Measurements from ENCODE around the gene SASH1.
A peak's percentile ranks its signal among the peaks of the same experiment; 100 is the strongest.
"Not testable (repeated sequence)": the region's sequence is repeated elsewhere in the genome, so short reads cannot be mapped to it uniquely, and the experiment has no call there.

Gene SASH1

DNA sequence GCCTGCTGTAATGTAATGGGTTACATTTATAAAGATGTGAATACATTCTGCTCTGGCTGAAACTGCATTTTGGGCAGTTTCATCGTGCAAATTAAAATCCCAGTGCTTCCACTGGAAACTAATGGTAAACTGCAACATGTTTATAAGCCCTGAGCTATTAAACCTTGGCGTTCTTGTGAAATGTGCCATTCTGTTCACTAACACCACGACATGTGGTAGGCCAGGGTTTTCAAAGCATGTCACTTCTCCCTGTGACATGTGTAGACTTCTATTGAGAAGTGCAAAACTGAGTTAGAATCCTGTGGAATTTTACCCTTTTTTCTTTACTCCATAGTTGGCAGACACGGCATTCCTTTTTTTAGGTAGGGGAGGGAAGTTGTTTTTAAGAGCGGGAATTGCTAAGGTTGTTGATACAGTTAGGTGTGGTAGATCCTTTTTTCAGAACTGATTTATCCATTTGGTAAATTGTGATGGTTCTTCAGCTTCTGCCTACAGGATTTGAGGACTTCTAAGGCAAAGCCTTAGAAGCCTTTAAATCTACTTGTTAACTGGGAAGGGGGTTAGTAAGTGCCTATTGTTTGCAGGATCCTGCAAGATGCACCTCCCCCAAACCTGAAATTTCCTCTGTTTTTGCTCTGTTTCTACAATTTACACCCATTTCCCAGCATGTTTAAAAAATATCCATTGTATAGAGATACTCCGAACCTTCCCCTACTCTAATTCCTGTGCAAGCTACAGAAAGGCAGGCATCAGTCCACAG lies 4.2 kb downstream of the SASH1 start:
- Histone ChIP-seq H3K9me3 (ENCODE audit: control insufficient read depth, low read length) (no peaks in the 10 kb centered on the region), H3K4me3 (ENCODE audit: insufficient read depth, low read depth, low read length) (no peak overlapping the region), H3K27me3 (ENCODE audit: control insufficient read depth, insufficient read depth, low read length, poor library complexity, severe bottlenecking) (no peaks in the 10 kb centered on the region), H3K27ac (ENCODE audit: insufficient read depth, low read depth, low read length, poor library complexity, severe bottlenecking) (peak overlapping the region; percentile 70), H3K36me3 (ENCODE audit: control insufficient read depth, insufficient read depth, low read length) (no peaks in the 10 kb centered on the region), H3K4me1 (ENCODE audit: control insufficient read depth, insufficient read depth, low read length) (peaks cover 41% of the 10 kb centered on the region)
- WGBS, 2 experiments: 3 to 7% methylated on average over 6 of the region's 6 CpGs

DNA sequence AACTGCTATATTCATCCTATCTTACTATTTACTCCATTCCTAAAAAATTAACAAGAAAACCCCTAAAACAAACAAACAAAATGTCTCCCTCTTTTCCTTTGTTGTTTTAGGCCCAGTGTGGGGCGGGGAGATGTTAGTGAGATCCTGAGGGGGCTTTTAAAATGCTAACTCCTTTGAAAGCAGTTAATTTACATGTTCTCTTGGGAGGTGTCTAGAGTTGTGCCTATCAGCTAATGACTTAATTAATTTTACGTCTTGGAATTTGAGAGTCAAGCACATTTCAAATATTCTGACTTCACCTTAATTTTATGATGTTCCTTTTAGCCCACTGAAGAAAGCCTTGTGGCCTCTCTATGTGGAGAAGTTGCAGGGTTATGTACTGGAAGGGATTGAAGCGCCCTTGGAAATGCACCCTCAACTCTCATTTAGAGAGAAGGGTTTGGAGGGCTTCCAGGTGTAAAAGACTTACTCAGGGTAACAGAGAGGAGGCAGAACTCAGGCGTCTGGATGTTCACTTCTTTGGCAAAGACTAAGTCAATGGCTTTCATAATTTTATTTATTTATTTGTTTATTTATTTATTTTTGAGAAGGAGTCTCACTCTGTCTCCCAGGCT lies 4.9 kb downstream of the SASH1 start:
- Histone ChIP-seq H3K4me3 (ENCODE audit: insufficient read depth, low read depth, low read length) (no peak overlapping the region), H3K27ac (ENCODE audit: insufficient read depth, low read depth, low read length, poor library complexity, severe bottlenecking) (no peak overlapping the region), H3K36me3 (ENCODE audit: control insufficient read depth, insufficient read depth, low read length) (no peaks in the 10 kb centered on the region), H3K4me1 (ENCODE audit: control insufficient read depth, insufficient read depth, low read length) (peaks cover 41% of the 10 kb centered on the region), H3K9me3 (ENCODE audit: control insufficient read depth, low read length) (no peaks in the 10 kb centered on the region), H3K27me3 (ENCODE audit: control insufficient read depth, insufficient read depth, low read length, poor library complexity, severe bottlenecking) (no peaks in the 10 kb centered on the region)
- WGBS, 2 experiments: 24 to 58% methylated on average over 2 to 3 of the region's 4 CpGs

DNA sequence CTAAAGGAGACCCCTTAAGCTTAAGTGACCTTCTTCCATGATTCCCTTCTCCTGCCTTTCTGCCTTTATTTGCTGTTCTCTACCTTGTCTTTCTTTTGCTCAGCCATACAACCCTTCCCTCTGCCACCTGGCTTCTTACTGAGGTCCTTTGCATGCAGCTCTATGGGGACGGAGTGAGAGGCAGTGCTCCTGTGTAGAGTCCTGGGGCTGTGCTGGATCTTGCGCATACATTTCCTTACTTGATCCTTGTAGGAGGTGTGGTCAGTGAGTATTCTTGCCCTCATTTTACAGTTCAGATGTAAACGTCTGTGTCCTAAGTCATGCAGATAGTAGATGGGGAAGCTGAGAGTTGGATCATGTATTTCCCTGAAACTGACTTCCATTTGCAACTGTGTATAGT lies 5.7 kb downstream of the SASH1 start:
- Histone ChIP-seq H3K4me3 (ENCODE audit: insufficient read depth, low read depth, low read length) (no peak overlapping the region), H3K27me3 (ENCODE audit: control insufficient read depth, insufficient read depth, low read length, poor library complexity, severe bottlenecking) (no peaks in the 10 kb centered on the region), H3K4me1 (ENCODE audit: control insufficient read depth, insufficient read depth, low read length) (peaks cover 41% of the 10 kb centered on the region), H3K9me3 (ENCODE audit: control insufficient read depth, low read length) (no peaks in the 10 kb centered on the region), H3K36me3 (ENCODE audit: control insufficient read depth, insufficient read depth, low read length) (no peaks in the 10 kb centered on the region), H3K27ac (ENCODE audit: insufficient read depth, low read depth, low read length, poor library complexity, severe bottlenecking) (no peak overlapping the region)
- 47 to 49% methylated on average over 3 of the region's 3 CpGs for WGBS, 2 experiments

DNA sequence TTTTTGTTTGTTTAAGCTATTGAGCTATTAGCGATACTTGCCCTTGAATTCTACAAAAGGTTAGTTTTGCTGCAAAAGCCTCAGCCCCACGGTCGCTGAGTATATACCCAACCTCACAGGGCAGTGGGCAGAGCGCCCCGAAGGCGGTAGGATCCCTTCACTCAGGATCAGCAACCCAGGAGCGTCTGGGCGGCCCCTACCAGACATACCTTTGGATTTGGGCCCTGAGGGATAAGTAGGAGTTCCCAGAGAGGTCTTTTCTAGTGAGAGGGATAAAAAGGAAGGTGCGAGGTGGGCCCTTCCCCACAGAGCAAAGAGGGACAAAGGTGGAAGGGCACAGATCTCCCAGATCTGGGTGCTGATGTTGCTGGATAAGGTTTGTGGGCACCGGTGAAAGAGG lies 6.1 kb downstream of the SASH1 start:
- 80 to 83% methylated on average over 10 of the region's 10 CpGs for WGBS, 2 experiments
- H3K27me3 ChIP-seq (ENCODE audit: control insufficient read depth, insufficient read depth, low read length, poor library complexity, severe bottlenecking): no peaks in the 10 kb centered on the region
- no peak overlapping the region for H3K4me3 ChIP-seq (ENCODE audit: insufficient read depth, low read depth, low read length)
- peaks cover 39% of the 10 kb centered on the region for H3K4me1 ChIP-seq (ENCODE audit: control insufficient read depth, insufficient read depth, low read length)
- no peak overlapping the region for H3K27ac ChIP-seq (ENCODE audit: insufficient read depth, low read depth, low read length, poor library complexity, severe bottlenecking)
- no peaks in the 10 kb centered on the region for H3K36me3 ChIP-seq (ENCODE audit: control insufficient read depth, insufficient read depth, low read length)
- H3K9me3 ChIP-seq (ENCODE audit: control insufficient read depth, low read length): no peaks in the 10 kb centered on the region

DNA sequence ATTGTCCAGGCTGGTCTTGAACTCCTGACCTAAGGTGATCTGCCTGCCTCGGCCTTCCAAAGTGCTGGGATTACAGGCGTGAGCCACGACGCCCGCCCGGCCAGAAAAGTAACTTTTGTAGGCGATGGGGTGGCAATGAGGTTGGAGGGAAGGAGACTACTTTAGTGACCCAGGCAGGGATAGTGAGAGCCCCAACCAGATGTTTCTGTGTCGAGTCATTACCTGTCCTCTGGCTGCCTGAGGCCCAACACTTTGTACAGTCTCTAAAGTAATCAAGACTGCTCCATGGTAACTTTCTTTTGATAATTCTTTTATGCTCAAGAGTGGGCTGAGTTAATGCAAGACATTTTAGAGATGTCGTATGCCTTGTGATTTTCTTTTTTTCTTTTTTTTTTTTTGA lies 6.8 kb downstream of the SASH1 start:
- H3K36me3 ChIP-seq (ENCODE audit: control insufficient read depth, insufficient read depth, low read length): no peaks in the 10 kb centered on the region
- no peak overlapping the region for H3K27ac ChIP-seq (ENCODE audit: insufficient read depth, low read depth, low read length, poor library complexity, severe bottlenecking)
- H3K4me1 ChIP-seq (ENCODE audit: control insufficient read depth, insufficient read depth, low read length): peaks cover 34% of the 10 kb centered on the region
- H3K27me3 ChIP-seq (ENCODE audit: control insufficient read depth, insufficient read depth, low read length, poor library complexity, severe bottlenecking): no peaks in the 10 kb centered on the region
- 90 to 91% methylated on average over 9 of the region's 9 CpGs for WGBS, 2 experiments
- H3K4me3 ChIP-seq (ENCODE audit: insufficient read depth, low read depth, low read length): no peak overlapping the region
- H3K9me3 ChIP-seq (ENCODE audit: control insufficient read depth, low read length): no peaks in the 10 kb centered on the region

DNA sequence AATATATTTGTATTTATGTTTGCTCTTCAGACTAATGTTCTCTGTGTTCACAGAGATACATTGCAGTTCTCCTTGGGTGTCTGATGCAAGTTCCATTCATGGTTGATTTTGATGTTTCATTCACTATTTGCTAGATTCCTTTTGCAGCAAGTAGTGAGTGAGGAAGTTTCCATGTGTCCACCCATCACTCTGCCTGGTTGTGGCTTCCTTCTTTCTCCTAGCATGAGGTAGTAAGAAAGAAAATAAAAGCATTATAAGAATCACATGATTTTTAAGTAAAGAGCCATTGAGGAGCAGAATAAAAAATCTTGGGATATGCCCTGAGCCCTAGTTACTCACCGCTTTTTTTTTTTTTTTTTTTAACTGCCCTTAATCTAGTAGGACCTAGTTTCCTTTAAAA lies 8.7 kb downstream of the SASH1 start:
- 59 to 82% methylated on average over 1 of the region's 1 CpG for WGBS, 2 experiments
- Histone ChIP-seq H3K36me3 (ENCODE audit: control insufficient read depth, insufficient read depth, low read length) (no peaks in the 10 kb centered on the region), H3K4me3 (ENCODE audit: insufficient read depth, low read depth, low read length) (no peak overlapping the region), H3K27ac (ENCODE audit: insufficient read depth, low read depth, low read length, poor library complexity, severe bottlenecking) (no peak overlapping the region), H3K4me1 (ENCODE audit: control insufficient read depth, insufficient read depth, low read length) (peaks cover 24% of the 10 kb centered on the region), H3K9me3 (ENCODE audit: control insufficient read depth, low read length) (no peaks in the 10 kb centered on the region), H3K27me3 (ENCODE audit: control insufficient read depth, insufficient read depth, low read length, poor library complexity, severe bottlenecking) (no peaks in the 10 kb centered on the region)

DNA sequence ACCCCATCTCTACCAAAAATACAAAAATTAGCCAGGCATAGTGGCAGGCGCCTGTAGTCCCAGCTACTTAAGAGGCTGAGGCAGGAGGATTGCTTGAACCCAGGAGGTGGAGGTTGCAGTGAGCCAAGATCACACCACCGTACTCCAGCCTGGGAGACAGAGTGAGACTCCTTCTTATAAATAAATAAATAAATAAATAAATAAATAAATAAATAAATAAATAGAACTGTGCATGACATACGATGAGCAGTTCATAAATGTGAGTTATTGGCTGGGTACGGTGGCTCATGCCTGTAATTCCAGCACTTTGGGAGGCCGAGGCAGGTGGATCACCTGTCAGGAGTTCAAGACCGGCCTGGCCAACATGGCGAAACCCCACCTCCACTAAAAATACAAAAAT lies 9.8 kb downstream of the SASH1 start:
- not testable (repeated sequence) for H3K36me3 ChIP-seq (ENCODE audit: control insufficient read depth, insufficient read depth, low read length); H3K27me3 ChIP-seq (ENCODE audit: control insufficient read depth, insufficient read depth, low read length, poor library complexity, severe bottlenecking); H3K27ac ChIP-seq (ENCODE audit: insufficient read depth, low read depth, low read length, poor library complexity, severe bottlenecking); H3K4me3 ChIP-seq (ENCODE audit: insufficient read depth, low read depth, low read length); H3K9me3 ChIP-seq (ENCODE audit: control insufficient read depth, low read length)
- peaks cover 13% of the 10 kb centered on the region for H3K4me1 ChIP-seq (ENCODE audit: control insufficient read depth, insufficient read depth, low read length)
- 93 to 95% methylated on average over 6 of the region's 7 CpGs for WGBS, 2 experiments

DNA sequence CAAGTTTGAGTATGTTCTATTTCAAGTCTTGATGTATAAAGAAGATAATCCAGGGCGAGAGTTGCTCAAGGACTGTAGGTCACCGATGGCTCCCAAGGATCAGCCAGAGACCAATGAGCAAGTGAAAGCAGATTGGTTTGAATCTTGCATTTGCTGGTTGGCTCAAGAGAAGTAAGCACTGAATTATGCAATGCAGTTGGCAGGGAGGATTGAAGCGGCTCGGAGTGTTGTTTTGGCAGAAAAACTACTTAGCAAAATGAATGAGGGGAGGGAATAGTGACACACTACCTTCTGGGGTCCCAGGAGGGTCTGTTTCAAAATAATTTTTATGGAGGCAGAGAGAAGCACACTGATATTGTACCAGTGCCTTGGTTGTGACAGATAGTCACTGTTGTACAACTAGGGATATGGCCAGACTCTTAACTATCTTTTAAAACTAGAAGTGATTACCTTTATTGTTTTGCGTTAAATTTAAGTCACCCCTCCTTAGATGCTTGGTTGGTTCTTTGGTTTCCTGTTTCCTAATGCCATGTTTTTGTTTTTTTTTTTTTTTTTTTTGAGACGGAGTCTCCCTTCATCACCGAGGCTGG lies 15.7 kb downstream of the SASH1 start:
- 89 to 96% methylated on average over 6 to 7 of the region's 7 CpGs for WGBS, 2 experiments
- H3K9me3 ChIP-seq (ENCODE audit: control insufficient read depth, low read length): no peaks in the 10 kb centered on the region
- H3K36me3 ChIP-seq (ENCODE audit: control insufficient read depth, insufficient read depth, low read length): no peaks in the 10 kb centered on the region
- H3K4me3 ChIP-seq (ENCODE audit: insufficient read depth, low read depth, low read length): no peak overlapping the region
- no peaks in the 10 kb centered on the region for H3K27me3 ChIP-seq (ENCODE audit: control insufficient read depth, insufficient read depth, low read length, poor library complexity, severe bottlenecking)
- H3K27ac ChIP-seq (ENCODE audit: insufficient read depth, low read depth, low read length, poor library complexity, severe bottlenecking): no peak overlapping the region
- peaks cover 6% of the 10 kb centered on the region for H3K4me1 ChIP-seq (ENCODE audit: control insufficient read depth, insufficient read depth, low read length)

DNA sequence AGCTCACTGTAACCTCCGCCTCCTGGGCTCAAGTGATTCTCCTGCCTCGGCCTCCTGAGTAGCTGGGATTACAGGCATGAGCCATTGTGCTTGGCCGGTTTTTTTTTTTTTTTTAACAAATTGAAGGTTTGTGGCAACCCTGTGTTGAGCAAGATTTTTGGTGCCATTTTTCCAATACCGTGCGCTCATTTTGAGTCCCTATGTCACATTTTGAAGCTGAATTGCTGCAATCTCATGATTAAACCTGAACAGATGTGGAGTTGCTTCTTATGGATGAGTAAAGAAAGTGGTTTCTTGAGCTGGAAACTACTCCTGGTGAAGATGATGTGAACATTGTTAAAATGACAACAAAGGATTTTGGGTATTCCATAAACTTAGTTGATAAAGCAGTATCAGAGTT lies 16.6 kb downstream of the SASH1 start:
- Histone ChIP-seq H3K27me3 (ENCODE audit: control insufficient read depth, insufficient read depth, low read length, poor library complexity, severe bottlenecking) (no peaks in the 10 kb centered on the region), H3K9me3 (ENCODE audit: control insufficient read depth, low read length) (no peaks in the 10 kb centered on the region), H3K27ac (ENCODE audit: insufficient read depth, low read depth, low read length, poor library complexity, severe bottlenecking) (no peak overlapping the region), H3K4me1 (ENCODE audit: control insufficient read depth, insufficient read depth, low read length) (peaks cover 6% of the 10 kb centered on the region), H3K4me3 (ENCODE audit: insufficient read depth, low read depth, low read length) (no peak overlapping the region), H3K36me3 (ENCODE audit: control insufficient read depth, insufficient read depth, low read length) (no peaks in the 10 kb centered on the region)
- 90 to 92% methylated on average over 5 of the region's 5 CpGs for WGBS, 2 experiments

DNA sequence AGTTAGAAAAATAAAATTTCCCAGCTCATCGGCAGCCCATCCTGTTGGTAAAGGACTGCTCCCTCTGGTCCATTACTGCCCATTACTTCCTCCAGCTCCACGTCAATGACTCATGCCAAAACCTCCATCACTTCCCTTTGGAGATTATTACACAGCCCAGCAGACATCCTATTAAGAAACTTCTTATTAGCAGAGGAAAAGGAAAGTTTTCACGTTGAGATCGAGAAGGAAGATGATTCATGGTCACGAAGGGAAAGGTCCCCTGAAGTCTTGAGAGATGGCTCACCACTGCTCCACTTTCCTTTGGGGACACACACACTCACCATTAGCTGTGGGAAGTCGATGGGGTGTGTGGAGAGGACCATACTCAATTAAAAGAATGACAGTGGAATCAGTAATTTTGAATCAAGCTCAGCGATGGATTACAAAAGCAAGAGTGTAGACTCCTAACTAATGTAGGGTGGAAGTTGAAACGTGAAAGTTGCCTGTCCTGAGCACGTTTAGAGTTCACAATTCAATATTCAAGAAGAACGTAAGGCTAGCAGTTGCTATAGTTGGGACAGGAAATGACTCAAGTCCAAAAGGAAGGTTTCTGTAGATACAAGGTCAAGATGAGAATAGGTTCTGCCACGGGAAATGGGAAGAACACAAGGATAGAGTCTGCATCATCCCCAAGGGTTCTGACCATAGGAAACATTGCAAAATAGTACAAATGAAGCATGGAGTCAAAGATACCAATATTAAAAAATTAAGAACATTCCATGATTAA lies 21.6 kb downstream of the SASH1 start:
- Histone ChIP-seq H3K9me3 (ENCODE audit: control insufficient read depth, low read length) (no peaks in the 10 kb centered on the region), H3K4me3 (ENCODE audit: insufficient read depth, low read depth, low read length) (no peak overlapping the region), H3K4me1 (ENCODE audit: control insufficient read depth, insufficient read depth, low read length) (peaks cover 16% of the 10 kb centered on the region), H3K36me3 (ENCODE audit: control insufficient read depth, insufficient read depth, low read length) (no peaks in the 10 kb centered on the region), H3K27me3 (ENCODE audit: control insufficient read depth, insufficient read depth, low read length, poor library complexity, severe bottlenecking) (no peaks in the 10 kb centered on the region), H3K27ac (ENCODE audit: insufficient read depth, low read depth, low read length, poor library complexity, severe bottlenecking) (no peak overlapping the region)
- WGBS, 2 experiments: 93% methylated on average over 11 of the region's 11 CpGs

Data from ectodermal cell (in vitro differentiated cells).